Liver (tissue), 9 donors: Measurements from ENCODE around the gene FKBP1A. TPM values are rescaled to one million over a fixed set of nuclear protein-coding genes. Genes with fewer than 3 reads are reported as not detected.
A peak's percentile ranks its signal among the peaks of the same experiment; 100 is the strongest.

ENCODE experiments used
- DNase-seq: peaks from one replicate; pipeline ENCODE4 v3.0.0-alpha.2; 2017; ENCODE audit warnings: low spot score
- H3K27ac ChIP-seq, 2 donors: one replicate each; pipeline ENCODE4 v1.7.0; 2013; ENCODE audit warnings: inconsistent platforms in 2 of 2, low read length in 2 of 2, control low read depth in 1 of 2, low read depth in 1 of 2, mild to moderate bottlenecking in 1 of 2
- H3K27me3 ChIP-seq, 4 donors: one replicate each; pipeline versions ENCODE4 v1.6.1 to v1.7.0; 2013; ENCODE audit warnings: low read length in 3 of 4, inconsistent platforms in 1 of 4, mild to moderate bottlenecking in 1 of 4, moderate library complexity in 1 of 4; ENCODE audit not compliant: control insufficient read depth in 4 of 4, insufficient read depth in 4 of 4
- H3K36me3 ChIP-seq, 4 donors: one replicate each; pipeline versions ENCODE4 v1.6.1 to v1.7.0; 2013; ENCODE audit warnings: low read length in 3 of 4, mild to moderate bottlenecking in 3 of 4, low read depth in 1 of 4, moderate library complexity in 1 of 4; ENCODE audit not compliant: control insufficient read depth in 4 of 4, insufficient read depth in 3 of 4
- H3K4me1 ChIP-seq, 4 donors: one replicate each; pipeline versions ENCODE4 v1.6.1 to v1.7.0; 2013; ENCODE audit warnings: low read length in 3 of 4, mild to moderate bottlenecking in 3 of 4, moderate library complexity in 1 of 4; ENCODE audit not compliant: control insufficient read depth in 4 of 4, insufficient read depth in 4 of 4
- H3K4me3 ChIP-seq, 3 donors: one replicate each; pipeline versions ENCODE4 v1.6.1 to v1.7.0; 2013; ENCODE audit warnings: low read length in 3 of 3, control low read depth in 1 of 3, low read depth in 1 of 3, mild to moderate bottlenecking in 1 of 3
- H3K9ac ChIP-seq, 2 donors: one replicate each; pipeline ENCODE4 v1.7.0; 2013; ENCODE audit warnings: low read length in 2 of 2, mild to moderate bottlenecking in 2 of 2, moderate library complexity in 2 of 2, control low read depth in 1 of 2, low read depth in 1 of 2
- H3K9me3 ChIP-seq, 4 donors: one replicate each; pipeline versions ENCODE4 v1.6.1 to v1.7.0; 2013; ENCODE audit warnings: low read length in 3 of 4; ENCODE audit not compliant: control insufficient read depth in 4 of 4
- EGR1 ChIP-seq, 2 donors: IDR thresholded peaks; 2 replicates each; pipeline ENCODE4 v1.6.1; 2016 to 2018; ENCODE audit warnings: antibody characterized with exemption in 2 of 2, low read depth in 2 of 2
- FOXA1 ChIP-seq: IDR thresholded peaks from 2 replicates; pipeline ENCODE4 v1.6.1; 2016; ENCODE audit warnings: antibody characterized with exemption
- FOXA2 ChIP-seq: IDR thresholded peaks from 2 replicates; pipeline ENCODE4 v1.6.1; 2016; ENCODE audit warnings: antibody characterized with exemption
- GABPA ChIP-seq, 2 donors: IDR thresholded peaks in 1 of 2; conservative IDR thresholded peaks in 1 of 2; 2 replicates each; pipeline ENCODE4 v1.6.1; 2016; ENCODE audit warnings: antibody characterized with exemption in 2 of 2, mild to moderate bottlenecking in 1 of 2, moderate library complexity in 1 of 2
- HNF4A ChIP-seq, 2 donors: conservative IDR thresholded peaks; 2 replicates each; pipeline ENCODE4 v1.6.1; 2016; ENCODE audit warnings: antibody characterized with exemption in 2 of 2, mild to moderate bottlenecking in 2 of 2
- HNF4G ChIP-seq: IDR thresholded peaks from 2 replicates; pipeline ENCODE4 v1.6.1; 2016; ENCODE audit warnings: antibody characterized with exemption
- JUND ChIP-seq, 2 donors: IDR thresholded peaks; 2 replicates each; pipeline ENCODE4 v1.6.1; 2016; ENCODE audit warnings: antibody characterized with exemption in 2 of 2
- NR2F2 ChIP-seq: IDR thresholded peaks from 2 replicates; pipeline ENCODE4 v1.6.1; 2016; ENCODE audit warnings: antibody characterized with exemption
- RAD21 ChIP-seq, 2 donors: IDR thresholded peaks; 2 replicates each; pipeline ENCODE4 v1.6.1; 2016; ENCODE audit warnings: antibody characterized with exemption in 2 of 2, mild to moderate bottlenecking in 2 of 2
- RXRA ChIP-seq, 2 donors: IDR thresholded peaks; 2 replicates each; pipeline ENCODE4 v1.6.1; 2017 to 2018; ENCODE audit warnings: antibody characterized with exemption in 2 of 2, mild to moderate bottlenecking in 1 of 2
- SP1 ChIP-seq: IDR thresholded peaks from 2 replicates; pipeline ENCODE4 v1.6.1; 2018; ENCODE audit warnings: antibody characterized with exemption, mild to moderate bottlenecking
- TAF1 ChIP-seq: conservative IDR thresholded peaks from 2 replicates; pipeline ENCODE4 v1.6.1; 2016; ENCODE audit warnings: antibody characterized with exemption, mild to moderate bottlenecking
- YY1 ChIP-seq: IDR thresholded peaks from 2 replicates; pipeline ENCODE4 v1.6.1; 2016; ENCODE audit warnings: antibody characterized with exemption, mild to moderate bottlenecking
- WGBS: extraction: QIAGEN DNeasy Blood & Tissue Kit; methylation state at CpG from one replicate; pipeline ENCODE4 v1.1.7; 2013; 5-methylcytosine and 5-hydroxymethylcytosine counted together
- polyA plus RNA-seq, 2 donors: library from polyadenylated mRNA; stranded (reverse) in 1 of 2; unstranded in 1 of 2; fragments of 200-250 nt in 1 of 2; fragments of >200 nt in 1 of 2; fragmentation: Nextera tagmentation in 1 of 2; extraction: Ambion mirVana in 1 of 2; gene quantifications; one replicate each; pipeline versions ENCODE4 v1.2.1 to v1.2.3, GENCODE V29; 2013 to 2015
- total RNA-seq, 2 donors: library from RNA; depleted of rRNA; stranded (reverse); fragments of >200 nt; gene quantifications; one replicate each; pipeline ENCODE4 v1.2.3, GENCODE V29; 2014
- TF ChIP-seq, protein P1 (sequence below): fragments of 150-350 bp; IDR thresholded peaks from 2 replicates; pipeline ENCODE4 v1.5.1; 2017; ENCODE audit warnings: improper control_type of control experiment, low read depth, low read length; ENCODE audit not compliant: missing input control
- TF ChIP-seq, protein P2 (sequence below): IDR thresholded peaks from 2 replicates; pipeline ENCODE4 v1.6.1; 2016; ENCODE audit warnings: antibody characterized with exemption
- TF ChIP-seq, protein P3 (sequence below): IDR thresholded peaks from 2 replicates; pipeline ENCODE4 v1.6.1; 2016; ENCODE audit warnings: antibody characterized with exemption
- TF ChIP-seq, protein P4 (sequence below): IDR thresholded peaks from 2 replicates; pipeline ENCODE4 v1.6.1; 2016; ENCODE audit warnings: antibody characterized with exemption
- TF ChIP-seq, protein P5 (sequence below): IDR thresholded peaks from 2 replicates; pipeline ENCODE4 v1.6.1; 2016; ENCODE audit warnings: antibody characterized with exemption, mild to moderate bottlenecking
- donor health status: healthy.
- donor health status: healthy.
- donor health status: healthy.
- donor health status: healthy.
- donor health status: healthy.

FKBP1A gene
- total and polyA plus RNA-seq, 4 donors = 49.3 to 114 (median 76.9) TPM

DNA sequence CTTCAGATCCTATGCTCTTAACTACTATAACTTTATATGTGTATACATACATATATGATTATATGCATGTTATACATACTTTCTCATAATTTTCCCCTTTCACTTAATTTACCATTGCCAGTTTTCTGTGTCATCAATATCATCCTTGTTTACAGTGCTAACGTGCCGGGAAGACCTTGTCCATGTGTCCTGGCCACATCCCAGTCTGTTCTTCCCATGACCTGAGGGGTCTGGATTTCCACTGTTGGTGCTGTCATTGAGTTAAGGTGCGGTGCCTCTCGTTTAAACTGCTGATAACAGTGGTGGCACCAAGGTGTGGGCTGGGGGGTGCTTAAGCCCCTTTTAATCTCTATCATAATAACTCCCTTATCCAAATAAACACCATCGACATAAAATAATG lies 55.4 kb downstream of the FKBP1A start:
- H3K9ac ChIP-seq = no peak overlapping the region
- H3K9me3 ChIP-seq = no peaks in the 10 kb centered on the region
- 52% methylated on average over 5 of the region's 5 CpGs for WGBS
- peaks cover 4 to 17% (median 11%) of the 10 kb centered on the region in 4 donors for H3K4me1 ChIP-seq
- DNase-seq = no peak
- H3K27ac ChIP-seq = peak overlapping the region; percentile 10 to 22
- TF ChIP-seq EGR1 (IDR thresholded peaks at IDR 0.05; ENCODE audit: low read depth in 2 of 2) (no peak), HNF4A (conservative IDR thresholded peaks at IDR 0.05) (no peak), RAD21 (IDR thresholded peaks at IDR 0.05) (no peak)
- TF ChIP-seq, protein P1, sequence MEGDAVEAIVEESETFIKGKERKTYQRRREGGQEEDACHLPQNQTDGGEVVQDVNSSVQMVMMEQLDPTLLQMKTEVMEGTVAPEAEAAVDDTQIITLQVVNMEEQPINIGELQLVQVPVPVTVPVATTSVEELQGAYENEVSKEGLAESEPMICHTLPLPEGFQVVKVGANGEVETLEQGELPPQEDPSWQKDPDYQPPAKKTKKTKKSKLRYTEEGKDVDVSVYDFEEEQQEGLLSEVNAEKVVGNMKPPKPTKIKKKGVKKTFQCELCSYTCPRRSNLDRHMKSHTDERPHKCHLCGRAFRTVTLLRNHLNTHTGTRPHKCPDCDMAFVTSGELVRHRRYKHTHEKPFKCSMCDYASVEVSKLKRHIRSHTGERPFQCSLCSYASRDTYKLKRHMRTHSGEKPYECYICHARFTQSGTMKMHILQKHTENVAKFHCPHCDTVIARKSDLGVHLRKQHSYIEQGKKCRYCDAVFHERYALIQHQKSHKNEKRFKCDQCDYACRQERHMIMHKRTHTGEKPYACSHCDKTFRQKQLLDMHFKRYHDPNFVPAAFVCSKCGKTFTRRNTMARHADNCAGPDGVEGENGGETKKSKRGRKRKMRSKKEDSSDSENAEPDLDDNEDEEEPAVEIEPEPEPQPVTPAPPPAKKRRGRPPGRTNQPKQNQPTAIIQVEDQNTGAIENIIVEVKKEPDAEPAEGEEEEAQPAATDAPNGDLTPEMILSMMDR = no peak
- H3K27me3 ChIP-seq = no peaks in the 10 kb centered on the region
- H3K4me3 ChIP-seq = no peak overlapping the region
- H3K36me3 ChIP-seq = no peaks in the 10 kb centered on the region

DNA sequence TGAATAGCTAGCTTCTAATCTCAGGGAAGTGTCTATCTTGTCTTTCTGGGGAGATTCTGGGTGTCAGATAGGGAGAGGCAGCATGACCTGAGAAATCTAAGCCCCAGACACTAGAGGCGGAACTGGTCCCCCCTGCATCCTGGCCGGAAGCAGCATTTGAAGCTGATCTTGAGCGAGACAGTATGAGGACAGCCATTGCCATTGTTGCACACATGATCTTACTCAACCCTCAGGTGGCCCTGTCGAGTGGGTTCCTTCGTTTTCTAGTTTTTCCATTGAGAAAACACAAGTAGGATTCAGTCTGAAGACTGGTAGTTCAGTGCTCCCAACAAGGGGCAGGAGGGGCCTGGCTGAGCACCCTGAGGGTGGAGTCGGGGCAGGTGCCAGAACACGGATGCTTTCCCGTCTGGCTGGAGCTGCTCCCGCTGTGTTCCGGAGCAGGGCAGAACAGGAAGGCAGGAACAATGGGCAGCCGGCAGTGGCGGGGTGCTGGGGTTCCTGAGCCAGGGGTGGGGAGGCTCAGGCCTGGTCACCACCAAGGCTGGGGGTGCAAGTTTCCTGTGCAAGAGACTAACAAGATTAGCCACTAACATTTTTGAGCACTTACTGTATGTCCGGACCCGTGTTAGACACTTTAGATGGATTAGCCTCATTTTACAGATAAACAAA lies 56.0 kb downstream of the FKBP1A start:
- Histone ChIP-seq H3K27me3 (no peaks in the 10 kb centered on the region), H3K27ac (peak overlapping the region; percentile 14 to 63), H3K4me1 (peaks cover 4 to 17% (median 11%) of the 10 kb centered on the region in 4 donors), H3K4me3 (no peak overlapping the region), H3K9ac (no peak overlapping the region), H3K36me3 (no peaks in the 10 kb centered on the region), H3K9me3 (no peaks in the 10 kb centered on the region)
- DNase-seq = peak; percentile 32
- WGBS = 33% methylated on average over 14 of the region's 14 CpGs
- no peak for TF ChIP-seq HNF4G
- TF ChIP-seq, protein P1 = no peak
- TF ChIP-seq FOXA1 = no peak
- TF ChIP-seq RXRA (IDR thresholded peaks at IDR 0.05) = no peak
- TF ChIP-seq RAD21 (IDR thresholded peaks at IDR 0.05) = peak in 1 of 2 donors; percentile 34
- TF ChIP-seq, protein P2, sequence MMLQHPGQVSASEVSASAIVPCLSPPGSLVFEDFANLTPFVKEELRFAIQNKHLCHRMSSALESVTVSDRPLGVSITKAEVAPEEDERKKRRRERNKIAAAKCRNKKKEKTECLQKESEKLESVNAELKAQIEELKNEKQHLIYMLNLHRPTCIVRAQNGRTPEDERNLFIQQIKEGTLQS = no peak
- no peak for TF ChIP-seq JUND (IDR thresholded peaks at IDR 0.05)
- TF ChIP-seq HNF4A (conservative IDR thresholded peaks at IDR 0.05) = no peak
- no peak for TF ChIP-seq SP1
- no peak for TF ChIP-seq GABPA (IDR thresholded peaks at IDR 0.05 in 1 of 2, conservative IDR thresholded peaks at IDR 0.05 in 1 of 2)
- TF ChIP-seq, protein P3, sequence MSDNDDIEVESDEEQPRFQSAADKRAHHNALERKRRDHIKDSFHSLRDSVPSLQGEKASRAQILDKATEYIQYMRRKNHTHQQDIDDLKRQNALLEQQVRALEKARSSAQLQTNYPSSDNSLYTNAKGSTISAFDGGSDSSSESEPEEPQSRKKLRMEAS = no peak
- TF ChIP-seq, protein P4, sequence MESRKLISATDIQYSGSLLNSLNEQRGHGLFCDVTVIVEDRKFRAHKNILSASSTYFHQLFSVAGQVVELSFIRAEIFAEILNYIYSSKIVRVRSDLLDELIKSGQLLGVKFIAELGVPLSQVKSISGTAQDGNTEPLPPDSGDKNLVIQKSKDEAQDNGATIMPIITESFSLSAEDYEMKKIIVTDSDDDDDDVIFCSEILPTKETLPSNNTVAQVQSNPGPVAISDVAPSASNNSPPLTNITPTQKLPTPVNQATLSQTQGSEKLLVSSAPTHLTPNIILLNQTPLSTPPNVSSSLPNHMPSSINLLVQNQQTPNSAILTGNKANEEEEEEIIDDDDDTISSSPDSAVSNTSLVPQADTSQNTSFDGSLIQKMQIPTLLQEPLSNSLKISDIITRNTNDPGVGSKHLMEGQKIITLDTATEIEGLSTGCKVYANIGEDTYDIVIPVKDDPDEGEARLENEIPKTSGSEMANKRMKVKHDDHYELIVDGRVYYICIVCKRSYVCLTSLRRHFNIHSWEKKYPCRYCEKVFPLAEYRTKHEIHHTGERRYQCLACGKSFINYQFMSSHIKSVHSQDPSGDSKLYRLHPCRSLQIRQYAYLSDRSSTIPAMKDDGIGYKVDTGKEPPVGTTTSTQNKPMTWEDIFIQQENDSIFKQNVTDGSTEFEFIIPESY = no peak
- TF ChIP-seq, protein P5, sequence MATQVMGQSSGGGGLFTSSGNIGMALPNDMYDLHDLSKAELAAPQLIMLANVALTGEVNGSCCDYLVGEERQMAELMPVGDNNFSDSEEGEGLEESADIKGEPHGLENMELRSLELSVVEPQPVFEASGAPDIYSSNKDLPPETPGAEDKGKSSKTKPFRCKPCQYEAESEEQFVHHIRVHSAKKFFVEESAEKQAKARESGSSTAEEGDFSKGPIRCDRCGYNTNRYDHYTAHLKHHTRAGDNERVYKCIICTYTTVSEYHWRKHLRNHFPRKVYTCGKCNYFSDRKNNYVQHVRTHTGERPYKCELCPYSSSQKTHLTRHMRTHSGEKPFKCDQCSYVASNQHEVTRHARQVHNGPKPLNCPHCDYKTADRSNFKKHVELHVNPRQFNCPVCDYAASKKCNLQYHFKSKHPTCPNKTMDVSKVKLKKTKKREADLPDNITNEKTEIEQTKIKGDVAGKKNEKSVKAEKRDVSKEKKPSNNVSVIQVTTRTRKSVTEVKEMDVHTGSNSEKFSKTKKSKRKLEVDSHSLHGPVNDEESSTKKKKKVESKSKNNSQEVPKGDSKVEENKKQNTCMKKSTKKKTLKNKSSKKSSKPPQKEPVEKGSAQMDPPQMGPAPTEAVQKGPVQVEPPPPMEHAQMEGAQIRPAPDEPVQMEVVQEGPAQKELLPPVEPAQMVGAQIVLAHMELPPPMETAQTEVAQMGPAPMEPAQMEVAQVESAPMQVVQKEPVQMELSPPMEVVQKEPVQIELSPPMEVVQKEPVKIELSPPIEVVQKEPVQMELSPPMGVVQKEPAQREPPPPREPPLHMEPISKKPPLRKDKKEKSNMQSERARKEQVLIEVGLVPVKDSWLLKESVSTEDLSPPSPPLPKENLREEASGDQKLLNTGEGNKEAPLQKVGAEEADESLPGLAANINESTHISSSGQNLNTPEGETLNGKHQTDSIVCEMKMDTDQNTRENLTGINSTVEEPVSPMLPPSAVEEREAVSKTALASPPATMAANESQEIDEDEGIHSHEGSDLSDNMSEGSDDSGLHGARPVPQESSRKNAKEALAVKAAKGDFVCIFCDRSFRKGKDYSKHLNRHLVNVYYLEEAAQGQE = no peak
- no peak for TF ChIP-seq TAF1
- no peak for TF ChIP-seq FOXA2
- TF ChIP-seq YY1 = peak; percentile 9
- TF ChIP-seq NR2F2 = peak; percentile 42
- no peak for TF ChIP-seq EGR1 (IDR thresholded peaks at IDR 0.05; ENCODE audit: low read depth in 2 of 2)
